ENCODE data around the gene C6. TPM values are rescaled to one million over a fixed set of nuclear protein-coding genes. Genes with fewer than 3 reads are reported as not detected.

Gene C6
- total RNA-seq, 2 experiments from 2014 or later, result not detected

- Mint-ChIP-seq H3K9me3 (peaks cover 1% of the 10 kb centered on the region), H3K4me3 (no peak overlapping the region), H3K36me3 (no peaks in the 10 kb centered on the region), H3K27ac (no peak overlapping the region), H3K27me3 (no peaks in the 10 kb centered on the region), H3K4me1 (no peaks in the 10 kb centered on the region)
- DNase-seq, result no peak
Observed at GRCh38 chr5:41181691-41182564, 31.4 kb downstream of the C6 start.

- DNase-seq, result no peak
- H3K9me3 Mint-ChIP-seq, result peaks cover 1% of the 10 kb centered on the region
- H3K36me3 Mint-ChIP-seq, result no peaks in the 10 kb centered on the region
- H3K27me3 Mint-ChIP-seq, result no peaks in the 10 kb centered on the region
- H3K4me3 Mint-ChIP-seq, result no peak overlapping the region
- no peaks in the 10 kb centered on the region for H3K4me1 Mint-ChIP-seq
- no peak overlapping the region for H3K27ac Mint-ChIP-seq
Observed at GRCh38 chr5:41176952-41177351, 36.4 kb downstream of the C6 start.

- no peak for DNase-seq
- Mint-ChIP-seq H3K36me3 (no peaks in the 10 kb centered on the region), H3K4me3 (no peak overlapping the region), H3K27me3 (no peaks in the 10 kb centered on the region), H3K27ac (no peak overlapping the region), H3K4me1 (no peaks in the 10 kb centered on the region), H3K9me3 (no peaks in the 10 kb centered on the region)
Observed at GRCh38 chr5:41172012-41172411, 41.3 kb downstream of the C6 start.

- DNase-seq, result no peak
- no peaks in the 10 kb centered on the region for H3K9me3 Mint-ChIP-seq
- no peaks in the 10 kb centered on the region for H3K36me3 Mint-ChIP-seq
- no peaks in the 10 kb centered on the region for H3K27me3 Mint-ChIP-seq
- H3K27ac Mint-ChIP-seq, result no peak overlapping the region
- no peak overlapping the region for H3K4me3 Mint-ChIP-seq
- no peaks in the 10 kb centered on the region for H3K4me1 Mint-ChIP-seq
Observed at GRCh38 chr5:41161271-41161670, 52.1 kb downstream of the C6 start.

GRCh38 chr5:41157272-41157894 lies 55.9 kb downstream of the C6 start:
- Mint-ChIP-seq H3K27ac (no peak overlapping the region), H3K4me3 (no peak overlapping the region), H3K9me3 (no peaks in the 10 kb centered on the region), H3K4me1 (no peaks in the 10 kb centered on the region), H3K36me3 (no peaks in the 10 kb centered on the region), H3K27me3 (no peaks in the 10 kb centered on the region)
- no peak for DNase-seq

GRCh38 chr5:41156739-41157138 lies 56.6 kb downstream of the C6 start:
- Mint-ChIP-seq H3K27me3 (no peaks in the 10 kb centered on the region), H3K4me1 (no peaks in the 10 kb centered on the region), H3K4me3 (no peak overlapping the region)

GRCh38 chr5:41154491-41154890 lies 58.8 kb downstream of the C6 start:
- no peak overlapping the region for H3K27ac Mint-ChIP-seq
- no peak overlapping the region for H3K4me3 Mint-ChIP-seq
- no peaks in the 10 kb centered on the region for H3K4me1 Mint-ChIP-seq
- no peaks in the 10 kb centered on the region for H3K27me3 Mint-ChIP-seq
- H3K9me3 Mint-ChIP-seq, result no peaks in the 10 kb centered on the region
- DNase-seq, result no peak
- H3K36me3 Mint-ChIP-seq, result no peaks in the 10 kb centered on the region

More at GRCh38 chr5:41156739-41157138, 56.6 kb downstream of the C6 start:
- H3K36me3 Mint-ChIP-seq, result no peaks in the 10 kb centered on the region
- no peak for DNase-seq
- no peak overlapping the region for H3K27ac Mint-ChIP-seq
- H3K9me3 Mint-ChIP-seq, result no peaks in the 10 kb centered on the region

GRCh38 chr5:41151564-41151963 lies 61.8 kb downstream of the C6 start:
- no peaks in the 10 kb centered on the region for H3K4me1 Mint-ChIP-seq
- no peak for DNase-seq
- no peak overlapping the region for H3K27ac Mint-ChIP-seq
- H3K4me3 Mint-ChIP-seq, result no peak overlapping the region
- no peaks in the 10 kb centered on the region for H3K36me3 Mint-ChIP-seq
- H3K27me3 Mint-ChIP-seq, result no peaks in the 10 kb centered on the region
- no peaks in the 10 kb centered on the region for H3K9me3 Mint-ChIP-seq

- Mint-ChIP-seq H3K27me3 (no peaks in the 10 kb centered on the region), H3K9me3 (no peaks in the 10 kb centered on the region), H3K36me3 (no peaks in the 10 kb centered on the region), H3K27ac (no peak overlapping the region), H3K4me3 (no peak overlapping the region), H3K4me1 (no peaks in the 10 kb centered on the region)
- DNase-seq, result no peak
Observed at GRCh38 chr5:41148448-41148847, 64.9 kb downstream of the C6 start.

- H3K27me3 Mint-ChIP-seq, result no peaks in the 10 kb centered on the region
Observed at GRCh38 chr5:41145306-41145705, 68.0 kb downstream of the C6 start.

GRCh38 chr5:41143131-41143901 lies 70.0 kb downstream of the C6 start:
- Mint-ChIP-seq H3K9me3 (no peaks in the 10 kb centered on the region), H3K36me3 (no peaks in the 10 kb centered on the region), H3K27me3 (no peaks in the 10 kb centered on the region), H3K4me3 (no peak overlapping the region), H3K27ac (no peak overlapping the region), H3K4me1 (no peaks in the 10 kb centered on the region)
- DNase-seq, result no peak

More at GRCh38 chr5:41145306-41145705, 68.0 kb downstream of the C6 start:
- DNase-seq, result no peak
- Mint-ChIP-seq H3K27ac (no peak overlapping the region), H3K9me3 (no peaks in the 10 kb centered on the region), H3K4me1 (no peaks in the 10 kb centered on the region), H3K36me3 (no peaks in the 10 kb centered on the region), H3K4me3 (no peak overlapping the region)

GRCh38 chr5:41127967-41128690 lies 85.2 kb downstream of the C6 start:
- Mint-ChIP-seq H3K9me3 (no peaks in the 10 kb centered on the region), H3K27me3 (no peaks in the 10 kb centered on the region), H3K4me3 (no peak overlapping the region), H3K4me1 (no peaks in the 10 kb centered on the region), H3K27ac (no peak overlapping the region), H3K36me3 (no peaks in the 10 kb centered on the region)
- no peak for DNase-seq

GRCh38 chr5:41122459-41122858 lies 90.9 kb downstream of the C6 start:
- Mint-ChIP-seq H3K4me3 (no peak overlapping the region), H3K36me3 (no peaks in the 10 kb centered on the region), H3K4me1 (no peaks in the 10 kb centered on the region), H3K27me3 (no peaks in the 10 kb centered on the region), H3K27ac (no peak overlapping the region), H3K9me3 (no peaks in the 10 kb centered on the region)
- DNase-seq, result no peak

- Mint-ChIP-seq H3K36me3 (no peaks in the 10 kb centered on the region), H3K9me3 (no peaks in the 10 kb centered on the region), H3K4me1 (no peaks in the 10 kb centered on the region), H3K4me3 (no peak overlapping the region), H3K27me3 (no peaks in the 10 kb centered on the region), H3K27ac (no peak overlapping the region)
- no peak for DNase-seq
Observed at GRCh38 chr5:41120600-41120999, 92.7 kb downstream of the C6 start.

- no peaks in the 10 kb centered on the region for H3K9me3 Mint-ChIP-seq
- no peaks in the 10 kb centered on the region for H3K27me3 Mint-ChIP-seq
- no peaks in the 10 kb centered on the region for H3K36me3 Mint-ChIP-seq
Observed at GRCh38 chr5:41118177-41118576, 95.2 kb downstream of the C6 start.

More at GRCh38 chr5:41118177-41118576, 95.2 kb downstream of the C6 start:
- H3K4me3 Mint-ChIP-seq, result no peak overlapping the region
- no peaks in the 10 kb centered on the region for H3K4me1 Mint-ChIP-seq
- no peak for DNase-seq
- no peak overlapping the region for H3K27ac Mint-ChIP-seq
